GM18526 (cell line): ENCODE data around the gene SRSF6.

Experiments
- POLR2A ChIP-seq: IDR thresholded peaks from 3 replicates; pipeline ENCODE4 v1.6.1; 2011; ENCODE audit not compliant: insufficient read length; ENCODE audit errors: extremely low read depth

SRSF6 gene

GRCh38 chr20:43462660-43463526, 5.2 kb downstream of the SRSF6 start:
- no peak for TF ChIP-seq POLR2A

DNA sequence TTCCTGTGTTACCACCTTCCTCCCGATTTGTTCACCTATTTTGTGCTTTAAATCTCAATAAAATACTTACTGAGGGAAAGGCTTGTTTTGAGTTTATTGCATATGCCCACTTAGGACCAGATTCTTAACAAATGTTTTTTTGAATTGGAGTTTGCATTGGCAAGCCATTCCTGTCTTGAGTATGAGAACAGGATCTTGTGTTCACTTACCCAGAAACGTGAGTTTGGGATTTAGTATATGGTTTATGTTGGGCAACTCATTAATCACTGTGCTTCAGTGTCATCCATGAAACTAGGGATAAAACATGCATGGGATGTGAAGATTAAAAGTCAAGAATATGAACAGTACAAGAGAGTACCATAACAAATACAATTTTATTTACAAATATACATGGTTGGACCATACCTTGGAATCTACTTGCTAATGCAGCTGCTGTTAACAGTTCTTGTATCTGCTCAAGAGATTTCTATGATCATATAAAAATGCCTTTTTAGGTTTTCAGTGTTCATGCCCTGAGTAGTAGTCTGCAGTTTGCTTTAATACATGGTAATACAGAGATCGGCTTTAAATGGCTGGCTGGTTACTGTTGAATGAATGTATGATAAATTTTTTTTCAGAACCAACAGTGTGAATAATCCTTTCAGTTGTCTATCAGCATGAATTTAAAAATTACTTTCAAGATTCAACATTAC, 6.0 kb downstream of the SRSF6 start:
- no peak for TF ChIP-seq POLR2A

- no peak for TF ChIP-seq POLR2A
Measured at GRCh38 chr20:43464219-43464790, 6.6 kb downstream of the SRSF6 start.

DNA sequence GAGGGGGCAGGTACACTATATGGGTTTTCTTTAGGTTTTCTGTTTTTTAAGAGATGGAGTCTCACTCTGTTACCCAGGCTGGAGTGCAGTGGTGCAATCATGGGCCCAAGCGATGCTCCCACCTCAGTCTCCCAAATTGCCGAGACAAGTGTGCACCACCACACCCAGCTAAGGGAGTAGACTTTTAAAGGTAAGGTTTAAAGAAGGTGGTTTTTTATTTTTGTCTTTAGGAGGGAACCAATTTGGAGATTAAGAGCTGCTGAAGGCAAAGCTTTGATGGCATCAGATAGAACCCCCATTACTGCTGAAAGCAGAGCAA, 7.9 kb downstream of the SRSF6 start:
- TF ChIP-seq POLR2A: no peak

DNA sequence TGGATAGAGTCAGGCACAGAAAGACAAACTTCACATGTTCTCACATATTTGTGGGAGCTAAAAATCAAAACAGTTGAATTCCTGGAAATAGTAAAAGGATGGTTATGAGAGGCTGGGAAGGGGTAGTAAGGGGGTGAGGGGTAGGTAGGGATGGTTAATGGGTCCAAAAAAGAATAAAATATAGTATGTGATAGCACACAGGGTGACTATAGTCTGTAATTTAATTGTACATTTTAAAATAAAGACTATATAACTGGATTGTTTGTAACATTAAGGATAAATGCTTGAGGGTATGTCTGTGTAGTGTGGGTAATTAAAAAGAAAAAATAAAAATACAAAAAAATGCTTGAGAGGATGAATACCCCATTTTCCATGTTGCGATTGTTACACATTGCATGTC, 9.9 kb downstream of the SRSF6 start:
- no peak for TF ChIP-seq POLR2A

GRCh38 chr20:43472671-43473380, 15.1 kb downstream of the SRSF6 start:
- no peak for TF ChIP-seq POLR2A

DNA sequence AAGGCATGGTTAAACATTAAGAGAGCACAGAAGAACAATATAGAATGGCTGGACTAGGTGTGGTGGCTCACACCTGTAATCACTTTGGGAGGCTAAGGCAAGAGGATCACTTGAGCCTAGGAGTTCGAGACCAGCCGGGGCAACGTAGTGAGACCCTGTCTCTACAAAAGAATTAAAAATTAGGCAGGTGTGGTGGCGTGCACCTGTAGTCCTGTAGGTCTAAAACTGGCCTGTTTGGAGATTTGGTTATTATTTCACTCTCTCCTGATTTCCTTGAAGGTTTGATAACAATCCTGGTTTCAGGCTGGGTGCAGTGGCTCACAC, 15.6 kb downstream of the SRSF6 start:
- no peak for TF ChIP-seq POLR2A

- no peak for TF ChIP-seq POLR2A
Measured at GRCh38 chr20:43477193-43477592, 19.5 kb downstream of the SRSF6 start.

- no peak for TF ChIP-seq POLR2A
Measured at GRCh38 chr20:43477619-43478018, 19.9 kb downstream of the SRSF6 start.

GRCh38 chr20:43490038-43490437, 32.3 kb downstream of the SRSF6 start:
- TF ChIP-seq POLR2A: no peak

GRCh38 chr20:43492101-43492500, 34.4 kb downstream of the SRSF6 start:
- no peak for TF ChIP-seq POLR2A

DNA sequence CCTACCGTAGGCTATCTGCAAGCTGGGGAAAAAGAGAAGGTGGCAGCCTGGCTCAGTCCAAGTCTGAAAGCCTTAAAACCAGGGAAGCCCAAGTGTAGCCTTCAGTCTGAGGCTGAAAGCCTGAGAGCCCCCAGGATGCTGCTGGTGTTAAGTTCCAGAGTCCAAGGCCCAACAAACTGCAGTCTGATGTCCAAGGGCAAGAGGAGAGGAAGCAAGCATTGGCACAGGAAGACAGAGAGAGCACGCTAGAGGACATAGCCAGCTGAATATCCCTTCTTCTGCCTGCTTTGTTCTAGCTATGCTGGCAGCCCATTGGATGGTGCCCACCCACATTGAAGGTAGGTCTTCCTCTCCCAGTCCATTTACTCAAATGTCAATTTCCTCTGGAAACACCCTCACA, 37.7 kb downstream of the SRSF6 start:
- no peak for TF ChIP-seq POLR2A

- no peak for TF ChIP-seq POLR2A
Measured at GRCh38 chr20:43506238-43506637, 48.5 kb downstream of the SRSF6 start.

GRCh38 chr20:43507150-43508080, 49.7 kb downstream of the SRSF6 start, which contains the start of gene L3MBTL1:
TSS of gene L3MBTL1 (plus strand) at chr20:43507697. CDS start at chr20:43513504, 5,807 bp downstream.
- no peak for TF ChIP-seq POLR2A

GRCh38 chr20:43508106-43508505, 50.4 kb downstream of the SRSF6 start:
- no peak for TF ChIP-seq POLR2A
